ENCODE measurements around the gene AFF1. TPM values are rescaled to one million over a fixed set of nuclear protein-coding genes. Genes with fewer than 3 reads are reported as not detected.
A peak's percentile ranks its signal among the peaks of the same experiment; 100 is the strongest.
"Not testable (repeated sequence)": the region's sequence is repeated elsewhere in the genome, so short reads cannot be mapped to it uniquely, and the experiment has no call there.

The AFF1 gene
- total and polyA plus RNA-seq, 5 donors: 63.4 to 86.6 (median 83.1) TPM

GRCh38 chr4:87077914-87078585, 143.2 kb downstream of the AFF1 start:
- intact Hi-C loops (cut with DNase I): loop anchor here in 1 of 4 donors (10.0 kb wide), 1 partner anchor 53 kb away; no protein-coding TSS in a partner anchor
- ATAC-seq (peak in 1 of 2 donors; percentile 56), DNase-seq (no peak)
- H3K27me3 ChIP-seq (ENCODE audit: control insufficient read depth, insufficient read depth): no peaks in the 10 kb centered on the region
- H3K4me1 ChIP-seq (ENCODE audit: control insufficient read depth, insufficient read depth, low read length): peaks cover 7% of the 10 kb centered on the region
- H3K4me3 ChIP-seq (ENCODE audit: low read length): no peak overlapping the region
- WGBS: 37% methylated on average over 4 of the region's 4 CpGs
- H3K27ac ChIP-seq (ENCODE audit: low read length): peak overlapping the region; percentile 93
- H3K9me3 ChIP-seq (ENCODE audit: control insufficient read depth, low read length): no peaks in the 10 kb centered on the region

GRCh38 chr4:87078987-87079486, 144.2 kb downstream of the AFF1 start:
- H3K4me1 ChIP-seq (ENCODE audit: control insufficient read depth, insufficient read depth, low read length): peaks cover 9% of the 10 kb centered on the region
- intact Hi-C loops (cut with DNase I): loop anchor here in 1 of 4 donors (10.0 kb wide), 1 partner anchor 54 kb away; no protein-coding TSS in a partner anchor

GRCh38 chr4:87079967-87080366, 145.2 kb downstream of the AFF1 start:
- H3K27ac ChIP-seq (ENCODE audit: low read length): peak overlapping the region; percentile 83
- ATAC-seq (no peak), DNase-seq (no peak)
- no peaks in the 10 kb centered on the region for H3K27me3 ChIP-seq (ENCODE audit: control insufficient read depth, insufficient read depth)
- H3K9me3 ChIP-seq (ENCODE audit: control insufficient read depth, low read length): no peaks in the 10 kb centered on the region
- intact Hi-C loops (cut with DNase I): loop anchor here in 2 of 4 donors (10.0 kb wide), 2 partner anchors 55 to 75 kb away; no protein-coding TSS in a partner anchor
- H3K4me3 ChIP-seq (ENCODE audit: low read length): no peak overlapping the region
- WGBS: 47% methylated on average over 2 of the region's 2 CpGs
- peaks cover 9% of the 10 kb centered on the region for H3K4me1 ChIP-seq (ENCODE audit: control insufficient read depth, insufficient read depth, low read length)

More at GRCh38 chr4:87078987-87079486, 144.2 kb downstream of the AFF1 start:
- 14% methylated on average over 6 of the region's 6 CpGs for WGBS
- Histone ChIP-seq H3K27me3 (ENCODE audit: control insufficient read depth, insufficient read depth) (no peaks in the 10 kb centered on the region), H3K27ac (ENCODE audit: low read length) (peak overlapping the region; percentile 94), H3K9me3 (ENCODE audit: control insufficient read depth, low read length) (no peaks in the 10 kb centered on the region), H3K4me3 (ENCODE audit: low read length) (peak overlapping the region; percentile 30)
- peak; percentile 85 to 86 for ATAC-seq
- peak; percentile 57 to 84 (median 63) for DNase-seq

- intact Hi-C loops (cut with DNase I): loop anchor here in 1 of 4 donors (10.0 kb wide), 1 partner anchor 76 kb away; no protein-coding TSS in a partner anchor
- Histone ChIP-seq H3K4me3 (ENCODE audit: low read length) (no peak overlapping the region), H3K4me1 (ENCODE audit: control insufficient read depth, insufficient read depth, low read length) (peaks cover 9% of the 10 kb centered on the region), H3K27me3 (ENCODE audit: control insufficient read depth, insufficient read depth) (no peaks in the 10 kb centered on the region), H3K9me3 (ENCODE audit: control insufficient read depth, low read length) (no peaks in the 10 kb centered on the region), H3K27ac (ENCODE audit: low read length) (peak overlapping the region; percentile 83)
- 61% methylated on average over 3 of the region's 3 CpGs for WGBS
- ATAC-seq (no peak), DNase-seq (no peak)
These were observed 145.7 kb downstream of the AFF1 start for GRCh38 chr4:87080462-87080861.

GRCh38 chr4:87081826-87082225, 147.0 kb downstream of the AFF1 start:
- DNase-seq (no peak), ATAC-seq (peak; percentile 27 to 65)
- no peak overlapping the region for H3K27ac ChIP-seq (ENCODE audit: low read length)
- whole genome bisulfite sequencing: 35% methylated on average over 5 of the region's 5 CpGs
- no peaks in the 10 kb centered on the region for H3K27me3 ChIP-seq (ENCODE audit: control insufficient read depth, insufficient read depth)
- no peak overlapping the region for H3K4me3 ChIP-seq (ENCODE audit: low read length)
- no peaks in the 10 kb centered on the region for H3K9me3 ChIP-seq (ENCODE audit: control insufficient read depth, low read length)
- intact Hi-C loops (cut with DNase I): loop anchor here in 1 of 4 donors (10.0 kb wide), 1 partner anchor 77 kb away; no protein-coding TSS in a partner anchor
- H3K4me1 ChIP-seq (ENCODE audit: control insufficient read depth, insufficient read depth, low read length): peaks cover 10% of the 10 kb centered on the region

GRCh38 chr4:87085732-87086131, 150.9 kb downstream of the AFF1 start:
- intact Hi-C loops (cut with DNase I): loop anchor here in 2 of 4 donors (5.0 to 10.0 kb wide), 2 partner anchors 78 to 81 kb away; no protein-coding TSS in a partner anchor
- H3K27ac ChIP-seq (ENCODE audit: low read length); DNase-seq; ATAC-seq; H3K4me3 ChIP-seq (ENCODE audit: low read length); H3K9me3 ChIP-seq (ENCODE audit: control insufficient read depth, low read length); H3K27me3 ChIP-seq (ENCODE audit: control insufficient read depth, insufficient read depth): not testable (repeated sequence)
- 96% methylated on average over 11 of the region's 11 CpGs for WGBS
- H3K4me1 ChIP-seq (ENCODE audit: control insufficient read depth, insufficient read depth, low read length): peaks cover 11% of the 10 kb centered on the region

- WGBS: 93% methylated on average over 12 of the region's 12 CpGs
- Histone ChIP-seq H3K27me3 (ENCODE audit: control insufficient read depth, insufficient read depth) (no peaks in the 10 kb centered on the region), H3K4me1 (ENCODE audit: control insufficient read depth, insufficient read depth, low read length) (peaks cover 11% of the 10 kb centered on the region), H3K4me3 (ENCODE audit: low read length) (no peak overlapping the region), H3K9me3 (ENCODE audit: control insufficient read depth, low read length) (no peaks in the 10 kb centered on the region), H3K27ac (ENCODE audit: low read length) (peak overlapping the region; percentile 13)
- intact Hi-C loops (cut with DNase I): loop anchor here in 2 of 4 donors (5.0 to 10.0 kb wide), 2 partner anchors 79 to 81 kb away; no protein-coding TSS in a partner anchor
- no peak for ATAC-seq
- no peak for DNase-seq
These were observed 151.5 kb downstream of the AFF1 start for GRCh38 chr4:87086143-87086805.

- ATAC-seq (no peak), DNase-seq (no peak)
- Histone ChIP-seq H3K4me1 (ENCODE audit: control insufficient read depth, insufficient read depth, low read length) (peaks cover 11% of the 10 kb centered on the region), H3K27me3 (ENCODE audit: control insufficient read depth, insufficient read depth) (no peaks in the 10 kb centered on the region), H3K4me3 (ENCODE audit: low read length) (no peak overlapping the region), H3K27ac (ENCODE audit: low read length) (no peak overlapping the region), H3K9me3 (ENCODE audit: control insufficient read depth, low read length) (no peaks in the 10 kb centered on the region)
- intact Hi-C loops (cut with DNase I): loop anchor here in 2 of 4 donors (5.0 to 10.0 kb wide), 2 partner anchors 80 to 82 kb away; no protein-coding TSS in a partner anchor
- 62% methylated on average over 1 of the region's 1 CpG for WGBS
These were observed 152.2 kb downstream of the AFF1 start for GRCh38 chr4:87087015-87087414.

- no peaks in the 10 kb centered on the region for H3K27me3 ChIP-seq (ENCODE audit: control insufficient read depth, insufficient read depth)
- ATAC-seq: peak in 1 of 2 donors; percentile 26
- 61% methylated on average over 1 of the region's 1 CpG for WGBS
These were observed 152.6 kb downstream of the AFF1 start for GRCh38 chr4:87087420-87087819.

GRCh38 chr4:87088186-87088585, 153.4 kb downstream of the AFF1 start:
- intact Hi-C loops (cut with DNase I): loop anchor here in 2 of 4 donors (5.0 to 10.0 kb wide), 2 partner anchors 81 to 83 kb away; no protein-coding TSS in a partner anchor
- DNase-seq: no peak
- H3K27ac ChIP-seq (ENCODE audit: low read length): no peak overlapping the region
- no peaks in the 10 kb centered on the region for H3K9me3 ChIP-seq (ENCODE audit: control insufficient read depth, low read length)
- WGBS: 94% methylated on average over 8 of the region's 8 CpGs
- no peak for ATAC-seq
- H3K27me3 ChIP-seq (ENCODE audit: control insufficient read depth, insufficient read depth): no peaks in the 10 kb centered on the region
- peaks cover 11% of the 10 kb centered on the region for H3K4me1 ChIP-seq (ENCODE audit: control insufficient read depth, insufficient read depth, low read length)
- H3K4me3 ChIP-seq (ENCODE audit: low read length): no peak overlapping the region

More at GRCh38 chr4:87087420-87087819, 152.6 kb downstream of the AFF1 start:
- DNase-seq: no peak
- Histone ChIP-seq H3K9me3 (ENCODE audit: control insufficient read depth, low read length) (no peaks in the 10 kb centered on the region), H3K4me1 (ENCODE audit: control insufficient read depth, insufficient read depth, low read length) (peaks cover 11% of the 10 kb centered on the region), H3K27ac (ENCODE audit: low read length) (no peak overlapping the region), H3K4me3 (ENCODE audit: low read length) (no peak overlapping the region)
- intact Hi-C loops (cut with DNase I): loop anchor here in 2 of 4 donors (5.0 to 10.0 kb wide), 2 partner anchors 80 to 83 kb away; no protein-coding TSS in a partner anchor

All from right cardiac atrium (tissue), 5 donors.